Endothelial cell of umbilical vein (primary cell): ENCODE measurements around the gene MIEN1. TPM values are rescaled to one million over a fixed set of nuclear protein-coding genes. Genes with fewer than 3 reads are reported as not detected.

Source experiments
- BruUV-seq: library from RNA; stranded (reverse); fragments of 400-500 nt; replicated peaks from 2 replicates; lab custom pipeline; 2021; lab: Mats Ljungman, UMichigan
- CTCF ChIA-PET: fragments of 300-600, 350-600 bp; sonication (Branson Sonifier 250); formaldehyde crosslinking; loops from one replicate; lab custom pipeline; 2021; ENCODE audit warnings: antibody characterized with exemption, inconsistent platforms; lab: Charles Lee
- POLR2A ChIA-PET: fragments of 300-600, 350-600 bp; sonication (Branson Sonifier 250); formaldehyde crosslinking; loops from one replicate; lab custom pipeline; 2021; ENCODE audit warnings: antibody characterized with exemption, inconsistent platforms; lab: Charles Lee
- DNase-seq: peaks from one replicate; pipeline ENCODE4 v3.0.0-alpha.2; 2011; ENCODE audit warnings: low read depth, low spot score
- FAIRE-seq: peaks from 2 replicates; lab custom pipeline; 2011; peaks lifted over from hg19 to GRCh38; lab: Jason Lieb, UNC
- H2AFZ ChIP-seq: 2 replicates; pipeline ENCODE4 v1.6.0; 2012; ENCODE audit warnings: low read depth, low read length, control low read depth, inconsistent platforms
- H3K27ac ChIP-seq: 2 replicates; pipeline ENCODE4 v1.5.1; 2011; ENCODE audit warnings: low read depth, mild to moderate bottlenecking, control low read depth, low read length, moderate library complexity; ENCODE audit not compliant: insufficient read depth
- H3K27me3 ChIP-seq, 2 experiments: 2 replicates each; pipeline versions ENCODE4 v1.6.0 to v1.6.1; 2011; ENCODE audit warnings: low read length in 2 of 2, mixed read lengths in 1 of 2; ENCODE audit not compliant: control insufficient read depth in 2 of 2, insufficient read depth in 2 of 2
- H3K36me3 ChIP-seq, 2 experiments: 2 replicates in 1 of 2; 3 replicates in 1 of 2; pipeline ENCODE4 v1.5.1; 2011; ENCODE audit warnings: low read length in 2 of 2, mild to moderate bottlenecking in 1 of 2, moderate library complexity in 1 of 2; ENCODE audit not compliant: control insufficient read depth in 2 of 2, insufficient read depth in 2 of 2; ENCODE audit errors: extremely low read depth in 1 of 2
- H3K4me1 ChIP-seq: 3 replicates; pipeline ENCODE4 v1.5.1; 2011; ENCODE audit warnings: mild to moderate bottlenecking, low read length; ENCODE audit not compliant: control insufficient read depth, insufficient read depth; ENCODE audit errors: extremely low read depth
- H3K4me2 ChIP-seq: 2 replicates; pipeline ENCODE4 v1.6.1; 2011; ENCODE audit warnings: low read length, control low read depth, mixed read lengths; ENCODE audit not compliant: insufficient read depth
- H3K4me3 ChIP-seq, 3 experiments: fragments of 200-600 bp in 1 of 3; sonication (generic), shearing (Covaris generic) in 1 of 3; replicated peaks in 1 of 3; 2 replicates each; pipeline ENCODE4 v1.5.1; 2011 to 2016; ENCODE audit warnings: control low read depth in 3 of 3, low read length in 3 of 3, mild to moderate bottlenecking in 2 of 3, inconsistent platforms in 1 of 3, low read depth in 1 of 3, moderate library complexity in 1 of 3; ENCODE audit not compliant: insufficient read depth in 1 of 3
- H3K79me2 ChIP-seq: 2 replicates; pipeline ENCODE4 v1.6.0; 2012; ENCODE audit warnings: low read length, inconsistent platforms; ENCODE audit not compliant: control insufficient read depth, insufficient read depth
- H3K9ac ChIP-seq: replicated peaks from 2 replicates; pipeline ENCODE3; 2011; ENCODE audit warnings: low read length, control low read depth; ENCODE audit not compliant: insufficient read depth; ENCODE audit errors: extremely low read depth
- H3K9me1 ChIP-seq: replicated peaks from 3 replicates; pipeline ENCODE4 v1.6.0; 2011; ENCODE audit warnings: mild to moderate bottlenecking, low read length; ENCODE audit not compliant: control insufficient read depth, insufficient read depth; ENCODE audit errors: extremely low read depth
- H3K9me3 ChIP-seq: replicated peaks from 2 replicates; pipeline ENCODE4 v1.5.1; 2012; ENCODE audit warnings: low read length, inconsistent platforms; ENCODE audit not compliant: control insufficient read depth, insufficient read depth
- H4K20me1 ChIP-seq: replicated peaks from 2 replicates; pipeline ENCODE3; 2011; ENCODE audit warnings: mild to moderate bottlenecking, low read length; ENCODE audit not compliant: control insufficient read depth, insufficient read depth; ENCODE audit errors: extremely low read depth
- CTCF ChIP-seq, 2 donors: IDR thresholded peaks; 1 replicate in 1 of 2; 2 replicates in 1 of 2; pipeline ENCODE4 v1.5.1; 2011; ENCODE audit warnings: low read length in 2 of 2, mild to moderate bottlenecking in 2 of 2, moderate library complexity in 2 of 2, control low read depth in 1 of 2, inconsistent platforms in 1 of 2, low read depth in 1 of 2; ENCODE audit not compliant: insufficient read depth in 1 of 2; ENCODE audit errors: extremely low read depth in 1 of 2
- EZH2 ChIP-seq: IDR thresholded peaks from 2 replicates; pipeline ENCODE4 v1.6.1; 2012; ENCODE audit warnings: borderline replicate concordance, low read depth, mild to moderate bottlenecking, moderate library complexity, low read length, inconsistent platforms; ENCODE audit not compliant: severe bottlenecking
- FOS ChIP-seq: IDR thresholded peaks from 2 replicates; pipeline ENCODE4 v1.6.1; 2011; ENCODE audit warnings: mild to moderate bottlenecking, low read length, moderate library complexity, borderline replicate concordance; ENCODE audit not compliant: insufficient read depth
- GATA2 ChIP-seq: IDR thresholded peaks from 2 replicates; pipeline ENCODE4 v1.7.0; 2011; ENCODE audit warnings: low read depth, mild to moderate bottlenecking, moderate library complexity, mixed read lengths, low read length; ENCODE audit not compliant: insufficient read length, insufficient read depth
- JUN ChIP-seq: IDR thresholded peaks from 2 replicates; pipeline ENCODE4 v1.6.1; 2011; ENCODE audit warnings: borderline replicate concordance, low read depth; ENCODE audit not compliant: insufficient read length, insufficient read depth
- MYC ChIP-seq: IDR thresholded peaks from one replicate; pipeline ENCODE4 v1.6.1; 2011; ENCODE audit warnings: mild to moderate bottlenecking, low read depth, low read length
- POLR2A ChIP-seq: IDR thresholded peaks from 2 replicates; pipeline ENCODE4 v1.6.1; 2012; ENCODE audit warnings: low read depth, mild to moderate bottlenecking, control low read depth, low read length
- POLR2AphosphoS5 ChIP-seq: IDR thresholded peaks from 2 replicates; pipeline ENCODE4 v1.6.1; 2012; ENCODE audit warnings: low read depth, mild to moderate bottlenecking, control low read depth, low read length, moderate library complexity; ENCODE audit not compliant: insufficient read depth
- dilution Hi-C: fragments of 300-500 bp; cut with MboI; formaldehyde crosslinking; loops from one replicate; pipeline ENCODE4 v1.15.0; 2019; ENCODE audit warnings: low sequenced_read_pairs; ENCODE audit not compliant: extremely low pct_ligation_motif_present
- intact Hi-C: fragments of 100-400 bp; cut with micrococcal nuclease; formaldehyde crosslinking; loops from one replicate; pipeline ENCODE4 v1.10.0; 2022
- polyA plus RNA-seq, 4 experiments: library from polyadenylated mRNA; depleted of rRNA in 3 of 4; stranded (reverse) in 3 of 4; unstranded in 1 of 4; fragments of >200 nt; gene quantifications; 2 replicates each; pipeline versions ENCODE4 v1.2.1 to v1.2.3, GENCODE V29; 2011 to 2012; ENCODE audit warnings: missing spikeins in 1 of 4
- total RNA-seq: library from RNA; stranded (reverse); gene quantifications from 2 replicates; pipeline ENCODE4 v1.2.3, GENCODE V29; 2021
- TF ChIP-seq, protein P1 (sequence below): IDR thresholded peaks from 2 replicates; pipeline ENCODE4 v1.6.1; 2011; ENCODE audit not compliant: insufficient read depth, insufficient read length

The MIEN1 gene
- total and polyA plus RNA-seq, 2 donors (not counting 3 experiments of a cell fraction or from before 2014, with no cell fraction given): 42.4 to 74.5 TPM

DNA sequence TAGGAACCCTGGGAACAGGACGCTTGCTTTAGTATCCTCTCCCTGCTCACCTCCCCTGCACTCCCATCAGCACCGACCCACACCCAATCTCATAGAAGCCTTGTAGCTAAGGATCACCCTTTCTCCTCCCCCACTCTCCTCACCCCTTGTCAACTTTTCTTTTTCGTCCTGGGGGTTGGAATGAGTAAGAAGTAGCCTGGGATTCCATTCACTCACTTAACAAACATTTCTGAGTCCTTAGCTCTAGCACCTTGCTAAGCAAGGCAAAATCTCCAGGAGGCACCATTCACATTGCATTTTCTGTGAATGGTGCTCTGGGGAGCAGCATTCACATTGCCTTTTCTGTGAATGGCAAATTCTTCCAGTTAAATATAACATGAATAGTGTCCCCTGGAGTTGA lies 41.4 kb downstream of the MIEN1 start:
- FAIRE-seq (no peak), DNase-seq (no peak)
- Histone ChIP-seq H3K36me3 (no peaks in the 10 kb centered on the region), H3K4me3 (peak overlapping the region in 1 of 3 experiments; percentile 91), H3K79me2 (no peaks in the 10 kb centered on the region), H3K9ac (no peak overlapping the region), H3K27me3 (no peaks in the 10 kb centered on the region), H3K27ac (no peak overlapping the region), H3K4me1 (peaks cover 9% of the 10 kb centered on the region), H3K9me3 (no peaks in the 10 kb centered on the region), H3K9me1 (no peaks in the 10 kb centered on the region), H2AFZ (peak overlapping the region; percentile 84), H4K20me1 (no peaks in the 10 kb centered on the region), H3K4me2 (peak overlapping the region; percentile 95)
- BruUV-seq: no TSS peak
- dilution Hi-C loops (no loop called here), intact Hi-C loops (no loop called here)
- ChIA-PET CTCF (interaction anchor here (1.3 to 2.1 kb wide), 3 partner anchors 11 to 41 kb away, joined by 3 to 12 read pairs (median 8); partner anchors contain the start of genes ERBB2, MIEN1 and PNMT), POLR2A (interaction anchor here (1.0 kb wide), 1 partner anchor 16 kb away, joined by 3 read pairs; no protein-coding TSS in a partner anchor)
- TF ChIP-seq GATA2 (no peak), JUN (no peak), POLR2AphosphoS5 (no peak), MYC (no peak), EZH2 (no peak), POLR2A (no peak), FOS (no peak), CTCF (IDR thresholded peaks at IDR 0.05; ENCODE audit: extremely low read depth in 1 of 2, insufficient read depth in 1 of 2, low read depth in 1 of 2, low read length in 2 of 2) (no peak)
- TF ChIP-seq, protein P1, sequence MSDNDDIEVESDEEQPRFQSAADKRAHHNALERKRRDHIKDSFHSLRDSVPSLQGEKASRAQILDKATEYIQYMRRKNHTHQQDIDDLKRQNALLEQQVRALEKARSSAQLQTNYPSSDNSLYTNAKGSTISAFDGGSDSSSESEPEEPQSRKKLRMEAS: no peak
